Measurements from ENCODE around the gene CT45A3.
"Not testable (repeated sequence)": the region's sequence is repeated elsewhere in the genome, so short reads cannot be mapped to it uniquely, and the experiment has no call there.

CT45A3 gene

GRCh38 chrX:135768091-135768490 is at the start of gene CT45A3:
Gene CT45A3 (minus strand): TSS chrX:135768191. CDS start chrX:135764444, 3,747 bp downstream.
- not testable (repeated sequence) for DNase-seq

GRCh38 chrX:135802687-135803086 is 34.7 kb upstream of the CT45A3 start, which contains the start of gene CT45A6:
Gene CT45A6 (minus strand): TSS chrX:135802787. CDS start chrX:135798993, 3,794 bp downstream.
- not testable (repeated sequence) for DNase-seq

GRCh38 chrX:135785403-135785802 is 17.4 kb upstream of the CT45A3 start, which contains the start of gene CT45A5:
Gene CT45A5 (minus strand): TSS chrX:135785503. CDS start chrX:135781729, 3,774 bp downstream.
- not testable (repeated sequence) for DNase-seq

GRCh38 chrX:135744739-135745138 is 23.3 kb downstream of the CT45A3 start:
- not testable (repeated sequence) for DNase-seq

- DNase-seq: no peak
Observed at GRCh38 chrX:135741192-135741715, 26.7 kb downstream of the CT45A3 start.

GRCh38 chrX:135740681-135741149 is 27.3 kb downstream of the CT45A3 start:
- DNase-seq: no peak

GRCh38 chrX:135737366-135738071 is 30.5 kb downstream of the CT45A3 start:
- no peak for DNase-seq

GRCh38 chrX:135734666-135735065 is 33.3 kb downstream of the CT45A3 start:
- not testable (repeated sequence) for DNase-seq

- no peak for DNase-seq
Observed at GRCh38 chrX:135713795-135714194, 54.2 kb downstream of the CT45A3 start.

GRCh38 chrX:135713183-135713689 is 54.8 kb downstream of the CT45A3 start, which contains the start of gene CT45A1:
Gene CT45A1 (plus strand): TSS chrX:135713639. CDS start chrX:135718941, 5,302 bp downstream.
- peak; percentile 19 for DNase-seq

All from NCI-H69 (cell line).